Ramos (cell line): ENCODE measurements around the gene ACADS.
"Not testable (repeated sequence)": the region's sequence is repeated elsewhere in the genome, so short reads cannot be mapped to it uniquely, and the experiment has no call there.

Experiments used
- in situ Hi-C: fragments of 300-500 bp; cut with MboI; formaldehyde crosslinking; loops from one replicate; pipeline ENCODE4 v1.14.3; 2022; ENCODE audit warnings: low sequenced_read_pairs; ENCODE audit not compliant: unreplicated experiment

The ACADS gene

DNA sequence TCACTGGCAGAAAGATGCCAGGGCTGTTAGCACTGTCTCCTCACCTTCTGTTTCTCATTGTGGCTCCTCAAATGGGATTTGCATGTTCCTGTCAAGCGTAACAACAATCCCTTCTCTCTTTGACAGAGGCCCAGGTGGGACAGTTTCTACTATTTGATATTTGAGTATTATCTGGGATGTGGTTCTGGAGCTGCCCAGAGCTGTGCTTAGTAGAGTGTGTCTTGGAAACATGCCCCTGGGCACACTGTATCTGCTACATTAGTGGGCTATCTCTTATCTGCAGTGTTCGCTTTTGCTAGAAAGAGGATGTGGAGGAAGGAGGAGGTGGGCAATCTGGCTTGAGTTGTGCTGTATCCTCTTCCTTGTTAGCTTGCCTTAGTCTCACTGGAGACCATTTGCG, 3.8 kb upstream of the ACADS start:
- in situ Hi-C loops = no loop called here

DNA sequence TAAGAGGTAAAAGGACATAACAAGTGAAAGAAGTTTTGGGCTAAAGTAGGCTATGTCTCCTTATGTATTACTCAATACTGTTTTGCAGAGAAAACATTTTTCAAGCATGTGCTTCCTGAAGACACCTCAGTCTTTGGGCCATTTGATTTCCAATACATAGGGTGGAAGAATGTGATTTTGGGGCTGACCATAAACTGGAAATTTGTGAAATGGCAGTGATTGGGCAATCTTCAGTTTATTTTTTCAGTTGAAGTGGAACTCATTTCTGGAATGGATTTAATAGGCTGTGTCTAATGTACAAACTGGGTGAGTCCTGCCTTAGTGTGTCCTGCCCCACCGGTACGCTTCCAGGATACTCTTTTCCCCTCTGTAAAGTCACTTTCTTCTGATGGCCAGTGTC, 2.8 kb upstream of the ACADS start:
- in situ Hi-C loops = no loop called here

- in situ Hi-C loops = no loop called here
Observed at GRCh38 chr12:120724720-120725119, 906 bp upstream of the ACADS start.

DNA sequence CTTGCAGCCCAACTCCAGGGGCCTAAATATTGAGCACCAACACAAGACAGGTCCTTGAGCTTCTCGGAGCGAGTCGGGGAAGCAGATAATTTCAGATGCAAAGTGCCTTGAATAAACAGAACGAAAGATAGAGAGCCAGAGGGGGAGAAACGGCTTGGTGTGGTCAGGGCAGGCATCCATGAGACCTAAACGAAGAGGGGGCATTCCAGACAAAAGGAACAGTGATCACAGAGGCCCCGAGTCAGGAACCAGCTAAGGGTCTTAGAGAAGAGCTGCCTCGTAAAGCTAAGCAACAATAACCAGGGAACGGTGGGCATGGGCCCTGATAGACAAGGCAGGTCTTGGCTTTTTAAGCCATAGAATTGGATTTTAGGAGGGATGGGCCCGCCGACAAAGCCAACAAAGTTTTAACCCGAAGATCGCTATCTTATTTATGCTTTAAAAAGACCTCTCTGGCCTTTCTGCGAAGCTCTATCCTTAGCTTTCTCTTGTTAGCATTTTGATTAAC, 421 bp upstream of the ACADS start:
- in situ Hi-C loops = no loop called here

- in situ Hi-C loops = no loop called here
Observed at GRCh38 chr12:120726510-120726793, 826 bp downstream of the ACADS start.

GRCh38 chr12:120726961-120727360, 1.3 kb downstream of the ACADS start:
- in situ Hi-C loops = no loop called here

DNA sequence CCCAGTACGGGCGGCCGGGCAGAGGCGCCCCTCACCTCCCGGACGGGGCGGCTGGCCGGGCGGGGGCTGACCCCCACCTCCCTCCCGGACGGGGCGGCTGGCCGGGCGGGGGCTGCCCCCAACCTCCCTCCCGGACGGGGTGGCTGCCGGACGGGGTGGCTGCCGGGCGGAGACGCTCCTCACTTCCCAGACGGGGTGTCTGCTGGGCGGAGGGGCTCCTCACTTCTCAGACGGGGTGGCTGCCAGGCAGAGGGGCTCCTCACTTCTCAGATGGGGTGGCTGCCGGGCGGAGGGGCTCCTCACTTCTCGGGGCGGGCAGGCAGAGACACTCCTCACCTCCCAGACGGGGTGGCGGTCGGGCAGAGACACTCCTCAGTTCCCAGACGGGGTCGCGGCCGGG, 6.6 kb downstream of the ACADS start:
- in situ Hi-C loops = not testable (repeated sequence)

DNA sequence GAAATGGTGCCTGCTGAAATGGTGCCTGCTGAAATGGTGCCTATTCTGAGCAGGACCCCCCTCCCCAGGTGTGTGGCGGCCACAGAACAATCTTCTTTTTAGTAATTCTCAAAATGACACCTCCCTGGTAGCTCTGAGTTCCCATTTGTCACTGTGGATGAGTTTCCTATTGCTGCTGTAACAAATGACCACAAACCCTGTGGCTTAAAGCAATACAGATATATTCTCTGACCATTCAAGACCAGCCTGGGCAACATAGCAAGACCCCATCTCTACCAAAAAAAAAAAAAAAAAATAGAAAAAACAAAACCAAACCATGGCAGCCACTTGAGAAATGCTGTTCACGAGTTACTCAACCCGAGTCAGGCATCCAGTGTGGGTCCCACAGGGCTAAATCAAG, 7.9 kb downstream of the ACADS start:
- in situ Hi-C loops = no loop called here

- in situ Hi-C loops = no loop called here
Observed at GRCh38 chr12:120734210-120734609, 8.6 kb downstream of the ACADS start.

- in situ Hi-C loops = no loop called here
Observed at GRCh38 chr12:120735181-120735580, 9.6 kb downstream of the ACADS start.

GRCh38 chr12:120736404-120737331, 11.0 kb downstream of the ACADS start:
- in situ Hi-C loops = no loop called here

DNA sequence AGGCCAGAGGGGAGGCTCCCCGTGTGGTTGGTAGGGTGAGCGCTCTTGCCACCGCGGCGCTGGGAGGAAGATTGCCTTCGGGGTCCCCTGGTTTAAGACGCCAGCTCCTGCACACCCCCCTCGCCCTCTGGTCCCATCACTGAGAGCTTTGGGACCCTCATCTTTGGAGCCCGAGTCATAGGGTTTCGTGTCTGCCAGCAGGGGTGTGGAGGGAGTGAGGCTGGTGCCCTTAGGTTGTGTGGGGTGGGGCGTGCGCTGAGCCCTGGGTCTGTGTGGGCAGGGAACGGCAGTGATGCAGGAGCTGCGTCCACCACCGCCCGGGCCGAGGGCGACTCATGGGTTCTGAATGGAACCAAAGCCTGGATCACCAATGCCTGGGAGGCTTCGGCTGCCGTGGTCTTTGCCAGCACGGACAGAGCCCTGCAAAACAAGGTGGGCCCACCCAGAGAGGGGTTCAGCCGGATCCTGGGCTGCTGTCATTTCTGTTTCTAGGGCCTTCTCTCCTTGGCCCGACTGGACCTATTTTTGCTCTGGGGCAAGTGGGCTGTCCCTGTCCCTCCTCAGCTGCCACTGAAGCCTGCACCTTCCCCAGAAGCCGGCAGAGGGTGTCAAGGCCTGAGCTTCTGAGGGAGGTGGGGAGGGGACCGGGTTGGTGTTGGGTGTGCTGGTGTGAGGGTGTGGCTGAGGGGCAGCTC, 12.1 kb downstream of the ACADS start:
- in situ Hi-C loops = no loop called here

DNA sequence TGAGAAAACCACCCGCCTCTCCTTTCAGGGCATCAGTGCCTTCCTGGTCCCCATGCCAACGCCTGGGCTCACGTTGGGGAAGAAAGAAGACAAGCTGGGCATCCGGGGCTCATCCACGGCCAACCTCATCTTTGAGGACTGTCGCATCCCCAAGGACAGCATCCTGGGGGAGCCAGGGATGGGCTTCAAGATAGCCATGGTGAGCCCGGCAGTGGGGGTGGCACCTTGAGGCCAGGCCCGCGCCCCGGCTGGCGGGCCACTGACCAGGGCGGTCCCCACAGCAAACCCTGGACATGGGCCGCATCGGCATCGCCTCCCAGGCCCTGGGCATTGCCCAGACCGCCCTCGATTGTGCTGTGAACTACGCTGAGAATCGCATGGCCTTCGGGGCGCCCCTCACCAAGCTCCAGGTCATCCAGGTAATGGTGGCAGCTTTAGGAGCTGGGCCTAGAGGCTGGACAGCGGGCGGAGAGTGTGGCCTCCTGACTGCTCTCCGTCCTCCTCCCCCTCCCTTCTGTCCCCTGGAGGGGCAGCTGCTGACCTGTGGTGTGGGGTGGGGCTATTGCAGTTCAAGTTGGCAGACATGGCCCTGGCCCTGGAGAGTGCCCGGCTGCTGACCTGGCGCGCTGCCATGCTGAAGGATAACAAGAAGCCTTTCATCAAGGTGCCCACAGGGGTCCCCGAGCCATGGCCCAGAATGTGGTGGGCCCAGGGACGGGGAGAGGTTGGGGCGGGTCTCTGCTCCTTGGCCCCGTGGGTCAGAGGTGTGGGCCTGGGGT, 12.8 kb downstream of the ACADS start:
- in situ Hi-C loops = no loop called here

DNA sequence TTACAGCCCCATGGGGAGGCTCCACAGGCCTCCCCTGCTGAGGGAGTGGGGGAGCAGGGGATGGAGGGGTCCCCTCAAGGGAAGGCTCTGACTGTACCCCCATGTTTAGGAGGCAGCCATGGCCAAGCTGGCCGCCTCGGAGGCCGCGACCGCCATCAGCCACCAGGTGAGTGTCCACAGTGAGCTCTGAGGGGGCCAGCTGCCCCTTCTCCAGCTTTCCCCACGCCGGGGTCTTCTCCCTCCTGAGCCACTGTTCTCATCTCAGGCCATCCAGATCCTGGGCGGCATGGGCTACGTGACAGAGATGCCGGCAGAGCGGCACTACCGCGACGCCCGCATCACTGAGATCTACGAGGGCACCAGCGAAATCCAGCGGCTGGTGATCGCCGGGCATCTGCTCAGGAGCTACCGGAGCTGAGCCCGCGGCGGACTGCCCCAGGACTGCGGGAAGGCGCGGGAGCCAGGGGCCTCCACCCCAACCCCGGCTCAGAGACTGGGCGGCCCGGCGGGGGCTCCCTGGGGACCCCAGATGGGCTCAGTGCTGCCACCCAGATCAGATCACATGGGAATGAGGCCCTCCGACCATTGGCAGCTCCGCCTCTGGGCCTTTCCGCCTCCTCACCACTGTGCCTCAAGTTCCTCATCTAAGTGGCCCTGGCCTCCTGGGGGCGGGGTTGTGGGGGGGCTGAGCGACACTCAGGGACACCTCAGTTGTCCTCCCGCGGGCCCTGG, 13.6 kb downstream of the ACADS start:
- in situ Hi-C loops = no loop called here

GRCh38 chr12:120739821-120740613, 14.4 kb downstream of the ACADS start:
- in situ Hi-C loops = no loop called here

- in situ Hi-C loops = no loop called here
Observed at GRCh38 chr12:120740871-120741270, 15.2 kb downstream of the ACADS start.

DNA sequence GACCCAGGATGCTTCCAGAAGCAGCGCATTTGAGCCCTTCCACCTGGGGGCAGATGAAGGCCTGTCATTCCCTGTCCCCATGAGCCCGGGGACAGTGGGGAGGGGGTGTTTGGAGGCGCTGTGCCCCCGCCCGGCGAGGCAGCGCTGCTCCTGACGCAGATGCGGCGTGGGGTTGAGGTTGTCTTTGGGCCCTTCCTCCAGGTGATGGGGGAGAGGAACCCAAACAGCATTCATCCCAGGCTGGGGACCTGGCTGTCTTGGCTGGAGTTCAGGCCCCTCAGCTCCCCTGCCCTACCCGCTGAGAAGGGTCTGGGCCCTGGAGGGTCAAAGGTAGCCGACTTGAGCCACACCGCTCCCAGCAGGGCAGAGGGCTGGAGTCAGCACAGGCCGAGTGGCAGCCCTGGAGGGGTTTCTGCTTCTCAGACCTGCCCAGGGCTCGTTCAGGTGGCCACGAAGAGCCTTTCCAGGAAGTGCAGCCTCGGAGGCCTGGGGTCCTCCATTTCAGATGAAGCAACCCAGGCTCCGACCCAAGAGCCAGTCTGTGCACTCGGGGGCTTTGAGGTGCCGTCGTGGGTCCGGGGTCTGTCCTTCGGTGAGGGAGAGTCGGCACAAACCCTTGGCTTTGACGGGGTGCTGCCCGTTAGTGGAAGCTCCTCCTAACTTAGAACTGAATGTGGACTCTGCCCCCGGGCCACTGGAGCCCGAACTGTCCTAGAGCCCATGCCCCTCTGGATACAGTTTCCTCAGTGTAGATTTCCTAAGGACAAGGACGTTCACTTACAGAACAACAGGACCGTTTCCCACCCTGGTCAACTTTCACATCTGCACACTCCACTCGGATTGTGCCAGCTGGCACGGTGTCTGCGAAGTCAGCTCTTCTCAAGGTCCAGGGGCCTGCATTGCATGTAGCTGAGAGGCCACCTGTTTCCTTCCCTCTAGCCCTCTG, 16.1 kb downstream of the ACADS start:
- in situ Hi-C loops = no loop called here

DNA sequence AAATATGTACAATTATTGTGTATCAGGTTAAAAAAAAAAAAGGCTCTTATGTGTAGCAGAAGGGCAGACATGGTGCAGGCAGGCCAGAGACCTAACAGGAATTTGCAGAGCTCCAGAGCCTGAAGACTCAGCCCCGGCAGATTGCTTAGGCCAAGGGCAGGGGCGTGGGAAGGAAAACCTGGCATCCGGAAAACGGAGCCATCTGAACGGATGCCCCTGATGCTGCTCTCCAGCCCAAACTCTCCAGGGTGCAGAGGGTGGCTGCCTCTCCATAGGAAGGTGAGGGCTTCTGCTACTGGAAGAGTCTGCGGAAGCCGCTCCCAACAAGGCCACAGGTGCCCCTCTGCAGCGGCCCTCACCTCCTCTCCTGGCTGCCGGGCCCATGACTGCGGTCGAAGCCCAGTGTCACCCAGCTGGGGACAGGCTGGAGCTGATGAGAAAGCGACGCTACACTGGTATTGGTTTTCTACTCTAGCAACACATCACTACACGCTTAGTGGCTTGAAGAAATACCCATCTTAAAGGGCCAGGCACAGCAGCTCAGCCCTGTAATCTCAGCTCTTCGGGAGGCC, 19.4 kb downstream of the ACADS start:
- in situ Hi-C loops = no loop called here
